ENCODE results near the gene CP.
"Not testable (repeated sequence)": the region's sequence is repeated elsewhere in the genome, so short reads cannot be mapped to it uniquely, and the experiment has no call there.

The CP gene

DNA sequence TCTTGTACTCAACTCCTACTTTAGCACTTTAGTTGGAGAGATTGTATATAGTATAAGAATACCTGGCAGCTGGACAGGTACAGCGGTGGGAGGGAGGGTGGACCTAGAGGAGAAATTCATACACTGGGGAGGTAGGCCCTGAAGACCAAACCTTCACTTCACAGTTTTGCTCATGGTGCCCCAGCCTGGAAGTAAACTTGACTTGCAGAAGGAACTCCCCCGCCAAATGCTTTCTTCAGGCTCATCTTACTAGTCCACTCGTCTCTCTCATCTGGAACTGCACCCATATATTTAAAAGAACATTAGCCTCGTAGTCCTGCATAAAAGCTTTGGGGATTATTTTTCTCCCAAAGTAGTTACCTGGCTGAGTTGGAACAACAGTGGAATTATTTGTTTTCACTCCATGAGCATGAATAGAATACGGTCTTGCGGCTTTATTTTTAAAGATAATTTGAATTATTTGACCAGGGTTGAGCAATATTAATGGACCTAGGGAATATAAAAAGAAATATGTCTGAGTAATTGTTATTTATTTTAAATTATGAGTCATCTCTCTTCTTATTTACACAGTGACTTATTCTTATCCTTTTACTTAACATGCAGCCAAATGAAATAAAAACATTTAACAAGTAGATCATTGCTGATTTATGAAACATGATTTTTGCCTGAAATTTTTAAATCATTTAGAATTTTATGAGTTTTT lies 25.5 kb upstream of the CP start:
- WGBS, 2 experiments (ENCODE audit: insufficient coverage in 2 of 2), result 94 to 96% methylated on average over 2 to 3 of the region's 6 CpGs
- Histone ChIP-seq H3K36me3 (ENCODE audit: control insufficient read depth, insufficient read depth, low read length) (no peaks in the 10 kb centered on the region), H3K4me3 (ENCODE audit: extremely low read depth, insufficient read depth, low read length, poor library complexity, severe bottlenecking) (no peak overlapping the region), H3K27ac (ENCODE audit: low read depth, low read length, severe bottlenecking) (no peak overlapping the region), H3K9me3 (ENCODE audit: control insufficient read depth, low read length) (no peaks in the 10 kb centered on the region), H3K4me1 (ENCODE audit: control insufficient read depth, insufficient read depth, low read length, poor library complexity, severe bottlenecking) (peaks cover 12% of the 10 kb centered on the region)

- Histone ChIP-seq H3K9me3 (ENCODE audit: control insufficient read depth, low read length) (no peaks in the 10 kb centered on the region), H3K36me3 (ENCODE audit: control insufficient read depth, insufficient read depth, low read length) (no peaks in the 10 kb centered on the region), H3K4me3 (ENCODE audit: extremely low read depth, insufficient read depth, low read length, poor library complexity, severe bottlenecking) (no peak overlapping the region), H3K27ac (ENCODE audit: low read depth, low read length, severe bottlenecking) (no peak overlapping the region), H3K4me1 (ENCODE audit: control insufficient read depth, insufficient read depth, low read length, poor library complexity, severe bottlenecking) (peaks cover 12% of the 10 kb centered on the region)
- WGBS, 2 experiments (ENCODE audit: insufficient coverage in 2 of 2), result 83 to 100% methylated on average over 2 of the region's 3 CpGs
These were observed 24.3 kb upstream of the CP start for GRCh38 chr3:149245738-149246451.

DNA sequence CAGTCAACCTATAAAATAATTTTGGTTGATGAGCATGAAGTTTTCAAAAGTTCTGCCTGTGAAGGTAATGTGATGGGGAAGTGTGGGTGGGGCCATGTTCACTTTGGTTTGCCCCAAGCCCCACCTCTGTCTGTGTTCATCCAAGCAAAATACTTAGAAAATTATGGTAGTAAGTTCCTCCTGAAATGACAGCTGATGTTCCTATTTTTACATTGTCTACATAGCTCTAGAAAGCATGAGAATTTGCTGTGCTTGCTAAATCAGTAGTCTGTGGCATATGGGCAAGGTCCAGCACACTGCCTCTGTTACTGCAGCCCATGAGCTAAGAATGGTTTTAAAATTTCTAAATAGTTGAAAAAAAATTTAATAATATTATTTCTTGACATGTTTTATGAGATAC lies 21.9 kb upstream of the CP start:
- Histone ChIP-seq H3K27ac (ENCODE audit: low read depth, low read length, severe bottlenecking) (no peak overlapping the region), H3K4me1 (ENCODE audit: control insufficient read depth, insufficient read depth, low read length, poor library complexity, severe bottlenecking) (peaks cover 9% of the 10 kb centered on the region), H3K36me3 (ENCODE audit: control insufficient read depth, insufficient read depth, low read length) (no peaks in the 10 kb centered on the region), H3K4me3 (ENCODE audit: extremely low read depth, insufficient read depth, low read length, poor library complexity, severe bottlenecking) (no peak overlapping the region), H3K9me3 (ENCODE audit: control insufficient read depth, low read length) (no peaks in the 10 kb centered on the region)

GRCh38 chr3:149239357-149239936 lies 17.8 kb upstream of the CP start:
- no CpG with 5 or more reads among the region's 1 CpG for WGBS, 2 experiments (ENCODE audit: insufficient coverage in 2 of 2)
- Histone ChIP-seq H3K27ac (ENCODE audit: low read depth, low read length, severe bottlenecking) (no peak overlapping the region), H3K4me1 (ENCODE audit: control insufficient read depth, insufficient read depth, low read length, poor library complexity, severe bottlenecking) (no peaks in the 10 kb centered on the region), H3K36me3 (ENCODE audit: control insufficient read depth, insufficient read depth, low read length) (no peaks in the 10 kb centered on the region), H3K9me3 (ENCODE audit: control insufficient read depth, low read length) (no peaks in the 10 kb centered on the region), H3K4me3 (ENCODE audit: extremely low read depth, insufficient read depth, low read length, poor library complexity, severe bottlenecking) (no peak overlapping the region)

GRCh38 chr3:149238268-149238667 lies 16.6 kb upstream of the CP start:
- H3K36me3 ChIP-seq (ENCODE audit: control insufficient read depth, insufficient read depth, low read length); H3K27ac ChIP-seq (ENCODE audit: low read depth, low read length, severe bottlenecking); H3K4me1 ChIP-seq (ENCODE audit: control insufficient read depth, insufficient read depth, low read length, poor library complexity, severe bottlenecking); H3K4me3 ChIP-seq (ENCODE audit: extremely low read depth, insufficient read depth, low read length, poor library complexity, severe bottlenecking); H3K9me3 ChIP-seq (ENCODE audit: control insufficient read depth, low read length): not testable (repeated sequence)
- 90% methylated on average over 2 of the region's 2 CpGs; no CpG with 5 or more reads in 1 of the 2 experiments for WGBS, 2 experiments (ENCODE audit: insufficient coverage in 2 of 2)

GRCh38 chr3:149235599-149236424 lies 14.2 kb upstream of the CP start:
- 75 to 84% methylated on average over 2 to 3 of the region's 4 CpGs for WGBS, 2 experiments (ENCODE audit: insufficient coverage in 2 of 2)
- no peaks in the 10 kb centered on the region for H3K9me3 ChIP-seq (ENCODE audit: control insufficient read depth, low read length)

DNA sequence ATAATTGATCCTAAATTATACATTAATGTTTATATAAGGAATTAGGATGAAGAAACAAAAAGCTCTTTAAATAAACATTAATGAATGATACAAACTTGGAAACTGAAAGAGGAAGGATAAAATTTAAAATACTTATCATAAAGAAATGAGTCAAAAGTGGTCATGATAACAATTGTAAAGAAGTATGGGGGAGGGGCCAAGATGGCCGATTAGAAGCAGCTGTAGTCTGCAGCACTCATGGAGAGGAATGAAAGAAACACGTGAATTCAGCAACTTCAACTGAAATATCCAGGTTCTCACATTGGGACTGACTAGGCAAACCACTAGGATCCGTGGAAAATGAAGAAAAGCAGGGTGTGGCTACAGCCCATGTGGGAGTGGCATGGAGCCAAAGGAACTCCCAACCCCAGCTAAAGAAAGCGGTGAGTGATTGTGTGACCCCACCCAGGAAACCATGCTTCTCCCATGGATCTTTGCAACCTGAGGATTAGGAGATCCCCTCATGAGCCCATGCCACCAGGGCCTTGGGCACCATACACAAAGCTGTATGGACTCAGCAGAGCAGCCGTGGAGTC lies 13.1 kb upstream of the CP start:
- WGBS, 2 experiments (ENCODE audit: insufficient coverage in 2 of 2), result 93 to 96% methylated on average over 4 of the region's 5 CpGs
- no peaks in the 10 kb centered on the region for H3K36me3 ChIP-seq (ENCODE audit: control insufficient read depth, insufficient read depth, low read length)
- H3K4me1 ChIP-seq (ENCODE audit: control insufficient read depth, insufficient read depth, low read length, poor library complexity, severe bottlenecking), result no peaks in the 10 kb centered on the region
- no peaks in the 10 kb centered on the region for H3K9me3 ChIP-seq (ENCODE audit: control insufficient read depth, low read length)
- H3K27ac ChIP-seq (ENCODE audit: low read depth, low read length, severe bottlenecking), result no peak overlapping the region
- H3K4me3 ChIP-seq (ENCODE audit: extremely low read depth, insufficient read depth, low read length, poor library complexity, severe bottlenecking), result no peak overlapping the region

More at GRCh38 chr3:149235599-149236424, 14.2 kb upstream of the CP start:
- H3K27ac ChIP-seq (ENCODE audit: low read depth, low read length, severe bottlenecking), result no peak overlapping the region
- H3K4me1 ChIP-seq (ENCODE audit: control insufficient read depth, insufficient read depth, low read length, poor library complexity, severe bottlenecking), result no peaks in the 10 kb centered on the region
- no peak overlapping the region for H3K4me3 ChIP-seq (ENCODE audit: extremely low read depth, insufficient read depth, low read length, poor library complexity, severe bottlenecking)
- no peaks in the 10 kb centered on the region for H3K36me3 ChIP-seq (ENCODE audit: control insufficient read depth, insufficient read depth, low read length)

DNA sequence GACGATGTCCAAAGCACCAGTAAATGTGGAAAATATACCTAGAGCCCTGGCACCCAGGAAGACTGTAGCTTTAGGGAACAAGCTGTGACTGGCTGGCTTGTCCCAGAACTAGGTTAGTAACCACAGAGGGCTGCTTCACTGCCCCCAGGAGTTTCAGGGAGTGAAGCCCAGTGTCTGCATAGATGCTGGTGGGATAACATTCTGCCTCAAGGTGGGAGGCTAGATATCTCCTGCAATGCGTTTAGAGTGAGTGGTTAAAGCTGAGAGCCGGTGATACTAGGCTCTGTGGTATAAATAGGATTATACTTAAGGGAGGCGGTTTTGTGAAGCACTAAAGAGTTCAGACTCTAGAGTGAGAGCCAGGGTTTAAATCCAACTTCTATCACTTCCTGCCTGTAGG lies 11.7 kb upstream of the CP start:
- WGBS, 2 experiments (ENCODE audit: insufficient coverage in 2 of 2), result 72 to 78% methylated on average over 3 of the region's 4 CpGs
- H3K9me3 ChIP-seq (ENCODE audit: control insufficient read depth, low read length), result no peaks in the 10 kb centered on the region
- H3K4me1 ChIP-seq (ENCODE audit: control insufficient read depth, insufficient read depth, low read length, poor library complexity, severe bottlenecking), result no peaks in the 10 kb centered on the region
- H3K4me3 ChIP-seq (ENCODE audit: extremely low read depth, insufficient read depth, low read length, poor library complexity, severe bottlenecking), result no peak overlapping the region
- H3K36me3 ChIP-seq (ENCODE audit: control insufficient read depth, insufficient read depth, low read length), result no peaks in the 10 kb centered on the region
- H3K27ac ChIP-seq (ENCODE audit: low read depth, low read length, severe bottlenecking), result no peak overlapping the region

GRCh38 chr3:149231871-149232270 lies 10.2 kb upstream of the CP start:
- no peaks in the 10 kb centered on the region for H3K4me1 ChIP-seq (ENCODE audit: control insufficient read depth, insufficient read depth, low read length, poor library complexity, severe bottlenecking)
- no peak overlapping the region for H3K27ac ChIP-seq (ENCODE audit: low read depth, low read length, severe bottlenecking)
- no peak overlapping the region for H3K4me3 ChIP-seq (ENCODE audit: extremely low read depth, insufficient read depth, low read length, poor library complexity, severe bottlenecking)
- H3K9me3 ChIP-seq (ENCODE audit: control insufficient read depth, low read length), result no peaks in the 10 kb centered on the region
- H3K36me3 ChIP-seq (ENCODE audit: control insufficient read depth, insufficient read depth, low read length), result no peaks in the 10 kb centered on the region
- WGBS, 2 experiments (ENCODE audit: insufficient coverage in 2 of 2), result 83 to 91% methylated on average over 1 to 2 of the region's 2 CpGs

GRCh38 chr3:149227591-149228268 lies 6.1 kb upstream of the CP start:
- Histone ChIP-seq H3K4me1 (ENCODE audit: control insufficient read depth, insufficient read depth, low read length, poor library complexity, severe bottlenecking) (peaks cover 17% of the 10 kb centered on the region), H3K36me3 (ENCODE audit: control insufficient read depth, insufficient read depth, low read length) (no peaks in the 10 kb centered on the region), H3K4me3 (ENCODE audit: extremely low read depth, insufficient read depth, low read length, poor library complexity, severe bottlenecking) (no peak overlapping the region), H3K9me3 (ENCODE audit: control insufficient read depth, low read length) (no peaks in the 10 kb centered on the region), H3K27ac (ENCODE audit: low read depth, low read length, severe bottlenecking) (no peak overlapping the region)
- 93 to 100% methylated on average over 2 to 3 of the region's 5 CpGs for WGBS, 2 experiments (ENCODE audit: insufficient coverage in 2 of 2)

All from mesodermal cell (in vitro differentiated cells).